ENCODE data around the gene NXPH1. TPM values are rescaled to one million over a fixed set of nuclear protein-coding genes. Genes with fewer than 3 reads are reported as not detected.

Gene NXPH1
- total RNA-seq, 1 donor from 2014 or later: not detected

- no peaks in the 10 kb centered on the region for H3K9me3 Mint-ChIP-seq (ENCODE audit: low read depth)
- no peak overlapping the region for H3K4me3 Mint-ChIP-seq (ENCODE audit: unreplicated experiment)
- H3K27ac Mint-ChIP-seq (ENCODE audit: unreplicated experiment): no peak overlapping the region
- DNase-seq (ENCODE audit: low spot score): no peak
- H3K27me3 Mint-ChIP-seq (ENCODE audit: low read depth): no peaks in the 10 kb centered on the region
- TF ChIP-seq CTCF (IDR thresholded peaks at IDR 0.05): no peak
- no peaks in the 10 kb centered on the region for H3K36me3 Mint-ChIP-seq (ENCODE audit: low read depth)
- H3K4me1 Mint-ChIP-seq (ENCODE audit: low read depth): no peaks in the 10 kb centered on the region
Observed at GRCh38 chr7:8515640-8516185, 82.3 kb downstream of the NXPH1 start.

GRCh38 chr7:8516976-8517375 is 83.6 kb downstream of the NXPH1 start:
- Mint-ChIP-seq H3K36me3 (ENCODE audit: low read depth) (no peaks in the 10 kb centered on the region), H3K9me3 (ENCODE audit: low read depth) (peaks cover 4% of the 10 kb centered on the region), H3K4me3 (ENCODE audit: unreplicated experiment) (no peak overlapping the region), H3K4me1 (ENCODE audit: low read depth) (no peaks in the 10 kb centered on the region), H3K27ac (ENCODE audit: unreplicated experiment) (no peak overlapping the region), H3K27me3 (ENCODE audit: low read depth) (no peaks in the 10 kb centered on the region)
- TF ChIP-seq CTCF (IDR thresholded peaks at IDR 0.05): no peak
- no peak for DNase-seq (ENCODE audit: low spot score)

- H3K36me3 Mint-ChIP-seq (ENCODE audit: low read depth): peaks cover 3% of the 10 kb centered on the region
- no peaks in the 10 kb centered on the region for H3K4me1 Mint-ChIP-seq (ENCODE audit: low read depth)
- peaks cover 4% of the 10 kb centered on the region for H3K27me3 Mint-ChIP-seq (ENCODE audit: low read depth)
- H3K9me3 Mint-ChIP-seq (ENCODE audit: low read depth): peaks cover 21% of the 10 kb centered on the region
- no peak overlapping the region for H3K27ac Mint-ChIP-seq (ENCODE audit: unreplicated experiment)
- no peak overlapping the region for H3K4me3 Mint-ChIP-seq (ENCODE audit: unreplicated experiment)
- no peak for DNase-seq (ENCODE audit: low spot score)
- no peak for TF ChIP-seq CTCF (IDR thresholded peaks at IDR 0.05)
Observed at GRCh38 chr7:8528311-8528710, 94.9 kb downstream of the NXPH1 start.

GRCh38 chr7:8531991-8532515 is 98.6 kb downstream of the NXPH1 start:
- no peaks in the 10 kb centered on the region for H3K9me3 Mint-ChIP-seq (ENCODE audit: low read depth)
- H3K4me3 Mint-ChIP-seq (ENCODE audit: unreplicated experiment): no peak overlapping the region
- DNase-seq (ENCODE audit: low spot score): no peak
- no peak overlapping the region for H3K27ac Mint-ChIP-seq (ENCODE audit: unreplicated experiment)
- peaks cover 4% of the 10 kb centered on the region for H3K27me3 Mint-ChIP-seq (ENCODE audit: low read depth)
- no peaks in the 10 kb centered on the region for H3K36me3 Mint-ChIP-seq (ENCODE audit: low read depth)
- H3K4me1 Mint-ChIP-seq (ENCODE audit: low read depth): no peaks in the 10 kb centered on the region
- TF ChIP-seq CTCF (IDR thresholded peaks at IDR 0.05): no peak

- TF ChIP-seq CTCF (IDR thresholded peaks at IDR 0.05): no peak
- no peaks in the 10 kb centered on the region for H3K9me3 Mint-ChIP-seq (ENCODE audit: low read depth)
- H3K27ac Mint-ChIP-seq (ENCODE audit: unreplicated experiment): no peak overlapping the region
- H3K27me3 Mint-ChIP-seq (ENCODE audit: low read depth): no peaks in the 10 kb centered on the region
- no peaks in the 10 kb centered on the region for H3K36me3 Mint-ChIP-seq (ENCODE audit: low read depth)
- H3K4me1 Mint-ChIP-seq (ENCODE audit: low read depth): no peaks in the 10 kb centered on the region
- DNase-seq (ENCODE audit: low spot score): no peak
- H3K4me3 Mint-ChIP-seq (ENCODE audit: unreplicated experiment): no peak overlapping the region
Observed at GRCh38 chr7:8536431-8536830, 103.0 kb downstream of the NXPH1 start.

Data from chondrocyte (in vitro differentiated cells).